NT2/D1 (cell line): ENCODE results near the gene RNF157.

Experiments
- SUZ12 ChIP-seq: IDR thresholded peaks from 2 replicates; pipeline ENCODE4 v1.6.1; 2011; ENCODE audit not compliant: insufficient read length, insufficient read depth; ENCODE audit errors: extremely low read depth
- YY1 ChIP-seq: IDR thresholded peaks from 2 replicates; pipeline ENCODE4 v1.6.1; 2011; ENCODE audit not compliant: insufficient read length, insufficient read depth

DNA sequence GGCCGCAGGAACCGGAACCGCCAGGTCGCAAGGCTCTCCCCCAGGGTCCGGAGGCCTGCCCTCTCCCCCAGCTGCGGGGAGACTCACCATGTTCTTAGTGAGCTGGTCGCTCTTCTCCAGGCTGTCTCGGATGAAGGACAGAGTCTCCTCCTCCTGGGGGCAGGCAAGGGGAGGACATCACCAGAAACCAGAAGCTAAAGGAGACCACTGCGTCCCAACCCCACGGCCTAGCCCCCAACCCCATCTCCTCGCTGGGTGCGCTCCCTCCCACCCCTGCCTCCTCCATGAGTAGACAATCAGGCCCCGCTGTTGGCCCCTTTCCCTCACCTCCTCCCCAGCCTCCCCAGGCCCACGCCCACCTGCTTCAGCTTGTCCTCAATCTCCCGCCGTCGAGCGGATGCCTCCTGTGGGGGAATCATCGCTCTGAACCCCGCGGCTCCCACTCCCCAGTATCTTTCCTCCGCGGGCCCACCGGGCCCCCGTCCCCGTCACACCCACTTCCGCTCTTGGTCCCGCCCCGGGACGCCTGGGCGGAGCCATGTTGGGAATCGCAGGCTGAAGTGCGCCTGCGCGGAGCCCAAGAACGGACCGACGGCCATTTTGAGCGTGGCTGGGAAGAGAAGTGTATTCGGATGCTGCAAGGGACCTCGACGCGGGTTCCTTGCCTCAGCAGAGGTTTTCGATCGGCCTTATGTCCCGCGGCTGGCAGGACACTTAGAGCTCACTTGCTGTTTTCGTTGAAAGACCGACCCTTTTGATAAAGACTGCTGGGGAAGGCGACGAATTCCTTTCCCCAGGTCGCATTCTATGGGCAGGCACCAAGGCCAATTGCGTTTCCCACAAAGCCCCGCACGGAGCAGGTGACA is 136.8 kb downstream of the RNF157 start, which contains the start of gene EXOC7:
- TF ChIP-seq YY1 (peak; percentile 90), SUZ12 (no peak)
